WTC11 (cell line): ENCODE data around the gene LAT.
A peak's percentile ranks its signal among the peaks of the same experiment; 100 is the strongest.

Experiments
- CREM ChIP-seq: sonication (generic); formaldehyde crosslinking; IDR thresholded peaks from 2 replicates; pipeline ENCODE4 v1.8.1; 2022; ENCODE audit warnings: mild to moderate bottlenecking, missing genetic modification reagents, moderate library complexity
- FOXP1 ChIP-seq: sonication (generic); formaldehyde crosslinking; IDR thresholded peaks from 2 replicates; pipeline ENCODE4 v1.8.0; 2022; ENCODE audit warnings: missing genetic modification reagents, mild to moderate bottlenecking, moderate library complexity, borderline replicate concordance
- NR1H2 ChIP-seq: sonication (generic); formaldehyde crosslinking; IDR thresholded peaks from 2 replicates; pipeline ENCODE4 v1.9.0; 2021; ENCODE audit warnings: mild to moderate bottlenecking, moderate library complexity, missing genetic modification reagents
- TP53 ChIP-seq: sonication (generic); formaldehyde crosslinking; IDR thresholded peaks from 2 replicates; pipeline ENCODE4 v1.8.1; 2023; ENCODE audit warnings: mild to moderate bottlenecking, missing genetic modification reagents
- TF ChIP-seq, protein P1 (sequence below): sonication (generic); formaldehyde crosslinking; IDR thresholded peaks from 2 replicates; pipeline ENCODE4 v1.8.0; 2022; ENCODE audit warnings: mild to moderate bottlenecking, missing genetic modification reagents
- TF ChIP-seq, protein P2 (sequence below): fragments of 200-600 bp; IDR thresholded peaks from 2 replicates; pipeline ENCODE4 v1.8.0; 2022; ENCODE audit warnings: antibody characterized with exemption
- TF ChIP-seq, protein P3 (sequence below): sonication (generic); formaldehyde crosslinking; IDR thresholded peaks from 2 replicates; pipeline ENCODE4 v1.8.1; 2022; ENCODE audit warnings: mild to moderate bottlenecking, moderate library complexity, missing genetic modification reagents

DNA sequence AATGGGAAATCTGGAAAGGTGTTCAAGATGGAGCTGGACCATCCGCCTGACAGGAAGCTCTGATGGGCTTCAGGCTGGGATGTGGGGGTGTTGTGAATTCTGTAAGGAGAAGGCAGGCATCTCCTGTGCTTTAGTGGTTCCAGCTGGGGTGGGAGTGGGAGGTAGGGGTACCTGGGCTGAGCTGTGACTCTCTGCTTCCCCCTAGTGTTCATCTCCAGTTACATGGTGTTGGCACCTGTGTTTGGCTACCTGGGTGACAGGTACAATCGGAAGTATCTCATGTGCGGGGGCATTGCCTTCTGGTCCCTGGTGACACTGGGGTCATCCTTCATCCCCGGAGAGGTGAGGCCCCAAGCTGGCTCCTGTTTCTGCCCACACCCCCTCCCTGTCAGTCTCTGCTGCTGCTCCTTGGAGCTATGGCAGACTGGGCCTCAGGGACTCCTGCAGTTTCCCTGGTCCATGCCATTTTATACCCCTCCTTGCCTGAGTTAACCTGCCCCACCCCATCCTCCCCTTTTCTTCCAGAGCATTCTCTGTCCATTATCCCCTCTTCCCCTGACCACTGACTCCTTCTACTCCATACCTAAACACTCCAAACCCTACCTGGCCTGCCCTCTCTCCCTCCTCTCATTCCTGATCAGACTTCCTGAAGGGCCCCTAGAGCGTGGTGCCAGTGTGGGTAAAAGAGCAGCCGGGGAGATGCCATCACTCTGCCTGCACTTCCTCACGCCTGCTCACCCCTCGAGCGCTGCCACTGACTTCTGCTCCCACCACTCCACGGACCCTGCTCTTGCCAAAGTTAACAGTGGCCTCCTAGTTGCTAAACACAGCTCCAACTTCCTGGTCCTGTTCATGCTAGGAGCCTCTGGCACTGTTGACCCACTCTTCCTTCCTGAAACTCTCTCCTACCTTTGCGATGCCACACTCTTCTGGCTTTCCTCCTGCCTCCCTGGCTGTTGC lies 6.9 kb upstream of the LAT start:
- TF ChIP-seq, protein P1, sequence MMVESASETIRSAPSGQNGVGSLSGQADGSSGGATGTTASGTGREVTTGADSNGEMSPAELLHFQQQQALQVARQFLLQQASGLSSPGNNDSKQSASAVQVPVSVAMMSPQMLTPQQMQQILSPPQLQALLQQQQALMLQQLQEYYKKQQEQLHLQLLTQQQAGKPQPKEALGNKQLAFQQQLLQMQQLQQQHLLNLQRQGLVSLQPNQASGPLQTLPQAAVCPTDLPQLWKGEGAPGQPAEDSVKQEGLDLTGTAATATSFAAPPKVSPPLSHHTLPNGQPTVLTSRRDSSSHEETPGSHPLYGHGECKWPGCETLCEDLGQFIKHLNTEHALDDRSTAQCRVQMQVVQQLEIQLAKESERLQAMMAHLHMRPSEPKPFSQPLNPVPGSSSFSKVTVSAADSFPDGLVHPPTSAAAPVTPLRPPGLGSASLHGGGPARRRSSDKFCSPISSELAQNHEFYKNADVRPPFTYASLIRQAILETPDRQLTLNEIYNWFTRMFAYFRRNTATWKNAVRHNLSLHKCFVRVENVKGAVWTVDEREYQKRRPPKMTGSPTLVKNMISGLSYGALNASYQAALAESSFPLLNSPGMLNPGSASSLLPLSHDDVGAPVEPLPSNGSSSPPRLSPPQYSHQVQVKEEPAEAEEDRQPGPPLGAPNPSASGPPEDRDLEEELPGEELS (CRISPR knock-in tag), result no peak
- TF ChIP-seq, protein P2, sequence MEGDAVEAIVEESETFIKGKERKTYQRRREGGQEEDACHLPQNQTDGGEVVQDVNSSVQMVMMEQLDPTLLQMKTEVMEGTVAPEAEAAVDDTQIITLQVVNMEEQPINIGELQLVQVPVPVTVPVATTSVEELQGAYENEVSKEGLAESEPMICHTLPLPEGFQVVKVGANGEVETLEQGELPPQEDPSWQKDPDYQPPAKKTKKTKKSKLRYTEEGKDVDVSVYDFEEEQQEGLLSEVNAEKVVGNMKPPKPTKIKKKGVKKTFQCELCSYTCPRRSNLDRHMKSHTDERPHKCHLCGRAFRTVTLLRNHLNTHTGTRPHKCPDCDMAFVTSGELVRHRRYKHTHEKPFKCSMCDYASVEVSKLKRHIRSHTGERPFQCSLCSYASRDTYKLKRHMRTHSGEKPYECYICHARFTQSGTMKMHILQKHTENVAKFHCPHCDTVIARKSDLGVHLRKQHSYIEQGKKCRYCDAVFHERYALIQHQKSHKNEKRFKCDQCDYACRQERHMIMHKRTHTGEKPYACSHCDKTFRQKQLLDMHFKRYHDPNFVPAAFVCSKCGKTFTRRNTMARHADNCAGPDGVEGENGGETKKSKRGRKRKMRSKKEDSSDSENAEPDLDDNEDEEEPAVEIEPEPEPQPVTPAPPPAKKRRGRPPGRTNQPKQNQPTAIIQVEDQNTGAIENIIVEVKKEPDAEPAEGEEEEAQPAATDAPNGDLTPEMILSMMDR, result peak; percentile 44; the same call in 1 of the 2 replicates
- TF ChIP-seq NR1H2 (no peak), CREM (CRISPR knock-in tag) (no peak), FOXP1 (CRISPR knock-in tag) (no peak), TP53 (CRISPR knock-in tag) (no peak)
- TF ChIP-seq, protein P3, sequence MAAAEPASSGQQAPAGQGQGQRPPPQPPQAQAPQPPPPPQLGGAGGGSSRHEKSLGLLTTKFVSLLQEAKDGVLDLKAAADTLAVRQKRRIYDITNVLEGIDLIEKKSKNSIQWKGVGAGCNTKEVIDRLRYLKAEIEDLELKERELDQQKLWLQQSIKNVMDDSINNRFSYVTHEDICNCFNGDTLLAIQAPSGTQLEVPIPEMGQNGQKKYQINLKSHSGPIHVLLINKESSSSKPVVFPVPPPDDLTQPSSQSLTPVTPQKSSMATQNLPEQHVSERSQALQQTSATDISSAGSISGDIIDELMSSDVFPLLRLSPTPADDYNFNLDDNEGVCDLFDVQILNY, result no peak
